Ovary (tissue), 9 donors: Measurements from ENCODE around the gene TSHZ2. TPM values are rescaled to one million over a fixed set of nuclear protein-coding genes. Genes with fewer than 3 reads are reported as not detected.

Source experiments
- DNase-seq, 5 donors: peaks; one replicate each; pipeline ENCODE4 v3.0.0-alpha.2; 2019 to 2020
- H3K27ac ChIP-seq, 2 donors: fragments of 200-600 bp; one replicate each; pipeline versions ENCODE4 v1.5.1 to v1.8.0; 2019 to 2022
- H3K27me3 ChIP-seq: fragments of 200-600 bp; one replicate; pipeline ENCODE4 v1.8.0; 2022
- H3K36me3 ChIP-seq: fragments of 200-600 bp; sonication (generic); one replicate; pipeline ENCODE4 v1.5.1; 2019
- H3K4me1 ChIP-seq: one replicate; pipeline ENCODE4 v1.8.1; 2013; ENCODE audit warnings: mild to moderate bottlenecking, moderate library complexity; ENCODE audit not compliant: insufficient read depth
- H3K4me3 ChIP-seq: fragments of 200-600 bp; sonication (generic); one replicate; pipeline ENCODE4 v1.5.1; 2017
- H3K9me3 ChIP-seq, 2 donors: fragments of 200-600 bp in 1 of 2; sonication (generic) in 1 of 2; one replicate each; pipeline versions ENCODE4 v1.5.1 to v1.8.1; 2013 to 2019; ENCODE audit warnings: mild to moderate bottlenecking in 1 of 2, moderate library complexity in 1 of 2
- EP300 ChIP-seq: sonication (generic); formaldehyde crosslinking; IDR thresholded peaks from one replicate; pipeline ENCODE4 v1.6.1; 2017; ENCODE audit warnings: antibody characterized with exemption
- POLR2A ChIP-seq: fragments of 450-650 bp; IDR thresholded peaks from one replicate; pipeline ENCODE4 v1.6.1; 2017; ENCODE audit warnings: antibody characterized with exemption, mild to moderate bottlenecking, moderate library complexity
- WGBS, 3 donors: extraction: QIAGEN DNeasy Blood & Tissue Kit in 1 of 3; methylation state at CpG; one replicate each; pipeline versions ENCODE4 v1.1.5 to v1.1.7; 2013 to 2017; 5-methylcytosine and 5-hydroxymethylcytosine counted together
- intact Hi-C, 4 donors: fragments of 100-400 bp; cut with DNase I; formaldehyde crosslinking; loops; one replicate each; pipeline versions ENCODE4 v1.11.0 to v1.15.1; 2022 to 2023
- polyA plus RNA-seq, 2 donors: library from polyadenylated mRNA; stranded (reverse); fragments of 200-250 nt in 1 of 2; fragments of 350-450 nt in 1 of 2; fragmentation: Illumina TruSeq in 1 of 2; extraction: RNeasy Lipid Tissue Mini Kit (QIAGEN cat#74804) in 1 of 2; gene quantifications; one replicate each; pipeline ENCODE4 v1.2.3, GENCODE V29; 2013 to 2014
- total RNA-seq, 7 donors: library from RNA; depleted of rRNA in 2 of 7; stranded (reverse); fragments of >200 nt in 2 of 7; fragmentation: NEBNext Ultra II Directional in 3 of 7; extraction: Animal tissue kit (Norgen Biotek cat#: 25700) in 3 of 7; gene quantifications; one replicate each; pipeline versions ENCODE4 v1.1.0 to v1.2.4, GENCODE V29; 2016 to 2023
- TF ChIP-seq, protein P1 (sequence below), 3 donors: fragments of 450-650 bp in 2 of 3; fragments of 200-600 bp in 1 of 3; IDR thresholded peaks; one replicate each; pipeline versions ENCODE4 v1.5.1 to v1.8.0; 2016 to 2022; ENCODE audit warnings: antibody characterized with exemption in 3 of 3, mild to moderate bottlenecking in 1 of 3
- donor health status: DM: no; HTN: no; CAD: no; lungs with moderate emphysema.
- donor health status: DM: no; HTN: no; CAD: no.
- donor health status: Bipolar disorder and iron deficiency.
- donor health status: DM: yes; HTN: yes; CAD: no.
- donor health status: DM: no; HTN: no; CAD: no.
- donor health status: DM: yes; HTN: yes; CAD: no.

The TSHZ2 gene
- total and polyA plus RNA-seq, 9 donors, result 18.2 to 113 (median 40.2) TPM

- TF ChIP-seq POLR2A (no peak), EP300 (no peak)
- TF ChIP-seq, protein P1, sequence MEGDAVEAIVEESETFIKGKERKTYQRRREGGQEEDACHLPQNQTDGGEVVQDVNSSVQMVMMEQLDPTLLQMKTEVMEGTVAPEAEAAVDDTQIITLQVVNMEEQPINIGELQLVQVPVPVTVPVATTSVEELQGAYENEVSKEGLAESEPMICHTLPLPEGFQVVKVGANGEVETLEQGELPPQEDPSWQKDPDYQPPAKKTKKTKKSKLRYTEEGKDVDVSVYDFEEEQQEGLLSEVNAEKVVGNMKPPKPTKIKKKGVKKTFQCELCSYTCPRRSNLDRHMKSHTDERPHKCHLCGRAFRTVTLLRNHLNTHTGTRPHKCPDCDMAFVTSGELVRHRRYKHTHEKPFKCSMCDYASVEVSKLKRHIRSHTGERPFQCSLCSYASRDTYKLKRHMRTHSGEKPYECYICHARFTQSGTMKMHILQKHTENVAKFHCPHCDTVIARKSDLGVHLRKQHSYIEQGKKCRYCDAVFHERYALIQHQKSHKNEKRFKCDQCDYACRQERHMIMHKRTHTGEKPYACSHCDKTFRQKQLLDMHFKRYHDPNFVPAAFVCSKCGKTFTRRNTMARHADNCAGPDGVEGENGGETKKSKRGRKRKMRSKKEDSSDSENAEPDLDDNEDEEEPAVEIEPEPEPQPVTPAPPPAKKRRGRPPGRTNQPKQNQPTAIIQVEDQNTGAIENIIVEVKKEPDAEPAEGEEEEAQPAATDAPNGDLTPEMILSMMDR (IDR thresholded peaks at IDR 0.05), result no peak
- no peak for DNase-seq
- Histone ChIP-seq H3K9me3 (no peaks in the 10 kb centered on the region), H3K4me1 (peaks cover 11% of the 10 kb centered on the region), H3K27me3 (no peaks in the 10 kb centered on the region), H3K4me3 (no peak overlapping the region), H3K36me3 (no peaks in the 10 kb centered on the region), H3K27ac (no peak overlapping the region)
- intact Hi-C loops, result no loop called here
- WGBS, 3 donors, result 90 to 96% (median 92%) methylated on average over 6 of the region's 6 CpGs
Measured at GRCh38 chr20:53019464-53019863, 47.3 kb downstream of the TSHZ2 start.

GRCh38 chr20:53020376-53020775 is 48.2 kb downstream of the TSHZ2 start:
- no peak overlapping the region for H3K27ac ChIP-seq
- TF ChIP-seq, protein P1 (IDR thresholded peaks at IDR 0.05), result no peak
- TF ChIP-seq EP300 (no peak), POLR2A (no peak)
- 73 to 80% (median 75%) methylated on average over 4 of the region's 4 CpGs for WGBS, 3 donors
- intact Hi-C loops, result loop anchor here in 1 of 4 donors (5.0 kb wide), 1 partner anchor 337 kb away; no protein-coding TSS in a partner anchor
- H3K4me1 ChIP-seq, result peaks cover 12% of the 10 kb centered on the region
- DNase-seq, result no peak
- no peaks in the 10 kb centered on the region for H3K36me3 ChIP-seq
- no peaks in the 10 kb centered on the region for H3K27me3 ChIP-seq
- no peak overlapping the region for H3K4me3 ChIP-seq
- no peaks in the 10 kb centered on the region for H3K9me3 ChIP-seq

GRCh38 chr20:53020834-53021233 is 48.7 kb downstream of the TSHZ2 start:
- Histone ChIP-seq H3K27me3 (no peaks in the 10 kb centered on the region), H3K27ac (no peak overlapping the region)
- WGBS, 3 donors, result 65 to 68% (median 66%) methylated on average over 2 of the region's 2 CpGs

GRCh38 chr20:53021934-53022333 is 49.8 kb downstream of the TSHZ2 start:
- no peaks in the 10 kb centered on the region for H3K36me3 ChIP-seq
- DNase-seq, result no peak
- peaks cover 12% of the 10 kb centered on the region for H3K4me1 ChIP-seq
- no peak overlapping the region for H3K4me3 ChIP-seq
- no peaks in the 10 kb centered on the region for H3K27me3 ChIP-seq
- TF ChIP-seq POLR2A (no peak), EP300 (no peak)
- TF ChIP-seq, protein P1 (IDR thresholded peaks at IDR 0.05), result no peak
- no peak overlapping the region for H3K27ac ChIP-seq
- WGBS, 3 donors, result 87 to 90% (median 88%) methylated on average over 3 of the region's 3 CpGs
- intact Hi-C loops, result loop anchor here in 1 of 4 donors (5.0 kb wide), 1 partner anchor 335 kb away; no protein-coding TSS in a partner anchor
- H3K9me3 ChIP-seq, result no peaks in the 10 kb centered on the region

More at GRCh38 chr20:53020834-53021233, 48.7 kb downstream of the TSHZ2 start:
- DNase-seq, result no peak
- TF ChIP-seq EP300 (no peak), POLR2A (no peak)
- TF ChIP-seq, protein P1 (IDR thresholded peaks at IDR 0.05), result no peak
- no peak overlapping the region for H3K4me3 ChIP-seq
- no peaks in the 10 kb centered on the region for H3K9me3 ChIP-seq
- H3K36me3 ChIP-seq, result no peaks in the 10 kb centered on the region
- peaks cover 12% of the 10 kb centered on the region for H3K4me1 ChIP-seq
- intact Hi-C loops, result loop anchor here in 1 of 4 donors (5.0 kb wide), 1 partner anchor 336 kb away; no protein-coding TSS in a partner anchor
